Smooth muscle cell (in vitro differentiated cells): Measurements from ENCODE around the gene WWC2. TPM values are rescaled to one million over a fixed set of nuclear protein-coding genes. Genes with fewer than 3 reads are reported as not detected.

Experiments used
- DNase-seq: peaks from one replicate; lab custom pipeline; 2025; ENCODE audit not compliant: unreplicated experiment; lab: John Stamatoyannopoulos, UW
- H2AFZ ChIP-seq: fragments of 200-600 bp; sonication (generic); 2 replicates; pipeline ENCODE4 v1.6.0; 2016; ENCODE audit warnings: antibody characterized with exemption, low read depth, mild to moderate bottlenecking
- H3F3A ChIP-seq: fragments of 200-600 bp; sonication (generic); 2 replicates; pipeline ENCODE4 v1.6.0; 2017; ENCODE audit warnings: antibody characterized with exemption, low read depth
- H3K27ac ChIP-seq: fragments of 200-600 bp; sonication (generic); 2 replicates; pipeline ENCODE4 v1.5.1; 2016; ENCODE audit warnings: low read depth, mild to moderate bottlenecking
- H3K27me3 ChIP-seq: fragments of 200-600 bp; sonication (generic); 2 replicates; pipeline ENCODE4 v1.6.1; 2016; ENCODE audit warnings: low read depth, mild to moderate bottlenecking
- H3K36me3 ChIP-seq: fragments of 200-600 bp; sonication (generic); 2 replicates; pipeline ENCODE4 v1.5.1; 2016; ENCODE audit warnings: low read depth
- H3K4me1 ChIP-seq: fragments of 200-600 bp; sonication (generic); 2 replicates; pipeline ENCODE4 v1.5.1; 2016; ENCODE audit warnings: low read depth
- H3K4me2 ChIP-seq: fragments of 200-600 bp; sonication (generic); 2 replicates; pipeline ENCODE4 v1.6.0; 2016; ENCODE audit warnings: mild to moderate bottlenecking
- H3K4me3 ChIP-seq: fragments of 200-600 bp; sonication (generic); 2 replicates; pipeline ENCODE4 v1.5.1; 2016; ENCODE audit warnings: mild to moderate bottlenecking
- H3K79me2 ChIP-seq: fragments of 200-600 bp; sonication (generic); 2 replicates; pipeline ENCODE4 v1.6.0; 2016; ENCODE audit warnings: low read depth, mild to moderate bottlenecking
- H3K9ac ChIP-seq: fragments of 200-600 bp; sonication (generic); 2 replicates; pipeline ENCODE4 v1.6.0; 2016; ENCODE audit warnings: low read depth
- H3K9me3 ChIP-seq: fragments of 200-600 bp; sonication (generic); replicated peaks from 2 replicates; pipeline ENCODE4 v1.5.1; 2016; ENCODE audit warnings: low read depth
- H4K20me1 ChIP-seq: fragments of 200-600 bp; sonication (generic); 2 replicates; pipeline ENCODE4 v1.6.0; 2016; ENCODE audit warnings: low read depth
- CTCF ChIP-seq: fragments of 200-600 bp; sonication (generic); IDR thresholded peaks from 2 replicates; pipeline ENCODE4 v1.5.1; 2017; ENCODE audit warnings: borderline replicate concordance, mild to moderate bottlenecking, antibody characterized with exemption; ENCODE audit not compliant: insufficient read depth, poor library complexity, severe bottlenecking
- WGBS: methylation state at CpG from one replicate; pipeline ENCODE4 v1.1.7; 2016; ENCODE audit warnings: low lambda C conversion rate; 5-methylcytosine and 5-hydroxymethylcytosine counted together
- polyA plus RNA-seq: library from polyadenylated mRNA; unstranded; fragments of >200 nt; fragmentation: Nextera tagmentation; extraction: Ambion mirVana; gene quantifications from 2 replicates; pipeline ENCODE4 v1.2.1, GENCODE V29; 2016
- total RNA-seq: library from RNA; depleted of rRNA; stranded (reverse); fragments of >200 nt; gene quantifications from 2 replicates; pipeline ENCODE4 v1.2.3, GENCODE V29; 2014

The WWC2 gene
- total and polyA plus RNA-seq, 2 experiments from 2014 or later, result 11.2 to 13.5 TPM

GRCh38 chr4:183347566-183347965 is 248.5 kb downstream of the WWC2 start:
- 74% methylated on average over 4 of the region's 4 CpGs for WGBS
- no peak for TF ChIP-seq CTCF
- Histone ChIP-seq H3K79me2 (no peaks in the 10 kb centered on the region), H3K36me3 (no peaks in the 10 kb centered on the region), H2AFZ (no peak overlapping the region), H3K9me3 (no peaks in the 10 kb centered on the region), H4K20me1 (no peaks in the 10 kb centered on the region), H3F3A (no peaks in the 10 kb centered on the region), H3K4me1 (no peaks in the 10 kb centered on the region), H3K4me2 (no peak overlapping the region), H3K27me3 (no peaks in the 10 kb centered on the region), H3K4me3 (no peak overlapping the region), H3K27ac (no peak overlapping the region), H3K9ac (no peak overlapping the region)
- DNase-seq, result no peak

- no peak overlapping the region for H3K27ac ChIP-seq
- DNase-seq, result no peak
- H3K9me3 ChIP-seq, result no peaks in the 10 kb centered on the region
- no peak for TF ChIP-seq CTCF
- no peaks in the 10 kb centered on the region for H3K27me3 ChIP-seq
- H3K9ac ChIP-seq, result no peak overlapping the region
- no peaks in the 10 kb centered on the region for H3K36me3 ChIP-seq
- no peaks in the 10 kb centered on the region for H3K79me2 ChIP-seq
- WGBS, result 98% methylated on average over 12 of the region's 12 CpGs
- no peak overlapping the region for H2AFZ ChIP-seq
- no peaks in the 10 kb centered on the region for H3K4me1 ChIP-seq
- no peaks in the 10 kb centered on the region for H3F3A ChIP-seq
- H4K20me1 ChIP-seq, result no peaks in the 10 kb centered on the region
- H3K4me3 ChIP-seq, result no peak overlapping the region
- H3K4me2 ChIP-seq, result no peak overlapping the region
These were observed 249.1 kb downstream of the WWC2 start for GRCh38 chr4:183348136-183348535.

GRCh38 chr4:183348706-183349659 is 249.9 kb downstream of the WWC2 start:
- Histone ChIP-seq H3K4me1 (no peaks in the 10 kb centered on the region), H3K79me2 (no peaks in the 10 kb centered on the region), H3K36me3 (no peaks in the 10 kb centered on the region), H3K4me2 (peak overlapping the region; percentile 36), H3F3A (no peaks in the 10 kb centered on the region), H3K9ac (no peak overlapping the region), H4K20me1 (no peaks in the 10 kb centered on the region), H3K4me3 (no peak overlapping the region), H3K27me3 (no peaks in the 10 kb centered on the region), H3K27ac (peak overlapping the region; percentile 48), H3K9me3 (no peaks in the 10 kb centered on the region), H2AFZ (no peak overlapping the region)
- no peak for TF ChIP-seq CTCF
- 70% methylated on average over 17 of the region's 17 CpGs for WGBS
- DNase-seq, result no peak
